Smooth muscle cell (in vitro differentiated cells): ENCODE data around the gene ACTR1A. TPM values are rescaled to one million over a fixed set of nuclear protein-coding genes. Genes with fewer than 3 reads are reported as not detected.

Experiments used
- DNase-seq: peaks from one replicate; lab custom pipeline; 2025; ENCODE audit not compliant: unreplicated experiment; lab: John Stamatoyannopoulos, UW
- H2AFZ ChIP-seq: fragments of 200-600 bp; sonication (generic); 2 replicates; pipeline ENCODE4 v1.6.0; 2016; ENCODE audit warnings: antibody characterized with exemption, low read depth, mild to moderate bottlenecking
- H3F3A ChIP-seq: fragments of 200-600 bp; sonication (generic); 2 replicates; pipeline ENCODE4 v1.6.0; 2017; ENCODE audit warnings: antibody characterized with exemption, low read depth
- H3K27ac ChIP-seq: fragments of 200-600 bp; sonication (generic); 2 replicates; pipeline ENCODE4 v1.5.1; 2016; ENCODE audit warnings: low read depth, mild to moderate bottlenecking
- H3K27me3 ChIP-seq: fragments of 200-600 bp; sonication (generic); 2 replicates; pipeline ENCODE4 v1.6.1; 2016; ENCODE audit warnings: low read depth, mild to moderate bottlenecking
- H3K36me3 ChIP-seq: fragments of 200-600 bp; sonication (generic); 2 replicates; pipeline ENCODE4 v1.5.1; 2016; ENCODE audit warnings: low read depth
- H3K4me1 ChIP-seq: fragments of 200-600 bp; sonication (generic); 2 replicates; pipeline ENCODE4 v1.5.1; 2016; ENCODE audit warnings: low read depth
- H3K4me2 ChIP-seq: fragments of 200-600 bp; sonication (generic); 2 replicates; pipeline ENCODE4 v1.6.0; 2016; ENCODE audit warnings: mild to moderate bottlenecking
- H3K4me3 ChIP-seq: fragments of 200-600 bp; sonication (generic); 2 replicates; pipeline ENCODE4 v1.5.1; 2016; ENCODE audit warnings: mild to moderate bottlenecking
- H3K79me2 ChIP-seq: fragments of 200-600 bp; sonication (generic); 2 replicates; pipeline ENCODE4 v1.6.0; 2016; ENCODE audit warnings: low read depth, mild to moderate bottlenecking
- H3K9ac ChIP-seq: fragments of 200-600 bp; sonication (generic); 2 replicates; pipeline ENCODE4 v1.6.0; 2016; ENCODE audit warnings: low read depth
- H3K9me3 ChIP-seq: fragments of 200-600 bp; sonication (generic); replicated peaks from 2 replicates; pipeline ENCODE4 v1.5.1; 2016; ENCODE audit warnings: low read depth
- H4K20me1 ChIP-seq: fragments of 200-600 bp; sonication (generic); 2 replicates; pipeline ENCODE4 v1.6.0; 2016; ENCODE audit warnings: low read depth
- CTCF ChIP-seq: fragments of 200-600 bp; sonication (generic); IDR thresholded peaks from 2 replicates; pipeline ENCODE4 v1.5.1; 2017; ENCODE audit warnings: borderline replicate concordance, mild to moderate bottlenecking, antibody characterized with exemption; ENCODE audit not compliant: insufficient read depth, poor library complexity, severe bottlenecking
- WGBS: methylation state at CpG from one replicate; pipeline ENCODE4 v1.1.7; 2016; ENCODE audit warnings: low lambda C conversion rate; 5-methylcytosine and 5-hydroxymethylcytosine counted together
- polyA plus RNA-seq: library from polyadenylated mRNA; unstranded; fragments of >200 nt; fragmentation: Nextera tagmentation; extraction: Ambion mirVana; gene quantifications from 2 replicates; pipeline ENCODE4 v1.2.1, GENCODE V29; 2016
- total RNA-seq: library from RNA; depleted of rRNA; stranded (reverse); fragments of >200 nt; gene quantifications from 2 replicates; pipeline ENCODE4 v1.2.3, GENCODE V29; 2014

The ACTR1A gene
- total and polyA plus RNA-seq, 2 experiments from 2014 or later = 144 to 149 TPM

GRCh38 chr10:102470579-102471546, 31.6 kb downstream of the ACTR1A start:
- no peaks in the 10 kb centered on the region for H4K20me1 ChIP-seq
- no peaks in the 10 kb centered on the region for H3K27me3 ChIP-seq
- no peaks in the 10 kb centered on the region for H3K79me2 ChIP-seq
- H3K9me3 ChIP-seq = no peaks in the 10 kb centered on the region
- no peak overlapping the region for H2AFZ ChIP-seq
- H3K36me3 ChIP-seq = no peaks in the 10 kb centered on the region
- H3K4me2 ChIP-seq = no peak overlapping the region
- H3K4me1 ChIP-seq = no peaks in the 10 kb centered on the region
- no peak overlapping the region for H3K9ac ChIP-seq
- WGBS = 98% methylated on average over 30 of the region's 36 CpGs
- DNase-seq = no peak
- no peaks in the 10 kb centered on the region for H3F3A ChIP-seq
- no peak for TF ChIP-seq CTCF
- no peak overlapping the region for H3K27ac ChIP-seq
- no peak overlapping the region for H3K4me3 ChIP-seq

GRCh38 chr10:102468683-102469082, 33.8 kb downstream of the ACTR1A start:
- Histone ChIP-seq H3K9me3 (no peaks in the 10 kb centered on the region), H3K27ac (no peak overlapping the region), H3K27me3 (no peaks in the 10 kb centered on the region), H3K79me2 (no peaks in the 10 kb centered on the region), H3F3A (no peaks in the 10 kb centered on the region), H3K4me1 (no peaks in the 10 kb centered on the region), H3K36me3 (no peaks in the 10 kb centered on the region), H4K20me1 (no peaks in the 10 kb centered on the region), H3K4me3 (no peak overlapping the region), H3K4me2 (no peak overlapping the region), H3K9ac (no peak overlapping the region), H2AFZ (no peak overlapping the region)
- TF ChIP-seq CTCF = no peak
- WGBS = 65% methylated on average over 9 of the region's 9 CpGs
- no peak for DNase-seq

- Histone ChIP-seq H3K9ac (no peak overlapping the region), H3K27me3 (no peaks in the 10 kb centered on the region), H3K79me2 (no peaks in the 10 kb centered on the region), H3K4me2 (no peak overlapping the region), H3K27ac (no peak overlapping the region), H3K9me3 (no peaks in the 10 kb centered on the region), H3F3A (no peaks in the 10 kb centered on the region), H4K20me1 (no peaks in the 10 kb centered on the region), H3K4me3 (no peak overlapping the region), H2AFZ (no peak overlapping the region), H3K36me3 (no peaks in the 10 kb centered on the region), H3K4me1 (no peaks in the 10 kb centered on the region)
- WGBS = 78% methylated on average over 6 of the region's 6 CpGs
- TF ChIP-seq CTCF = no peak
- DNase-seq = no peak
Measured at GRCh38 chr10:102467971-102468438, 34.5 kb downstream of the ACTR1A start.
